Astrocyte of the cerebellum (primary cell): ENCODE data around the gene PHKG2.

Source experiments
- DNase-seq: peaks from one replicate; pipeline ENCODE4 v3.0.0-alpha.2; 2011; ENCODE audit warnings: low read depth
- H3K4me3 ChIP-seq: 2 replicates; pipeline ENCODE4 v1.5.1; 2011; ENCODE audit warnings: mild to moderate bottlenecking, low read depth, low read length, moderate library complexity
- CTCF ChIP-seq: IDR thresholded peaks from 2 replicates; pipeline ENCODE4 v1.5.1; 2012; ENCODE audit warnings: low read length, low read depth, moderate library complexity, mild to moderate bottlenecking; ENCODE audit errors: missing control alignments
- in situ Hi-C: cut with HindIII; loops from 2 replicates; pipeline ENCODE4 v1.10.0; 2017; ENCODE audit warnings: low sequenced_read_pairs

The PHKG2 gene

GRCh38 chr16:30703971-30704370 is 44.3 kb upstream of the PHKG2 start:
- no peak for TF ChIP-seq CTCF
- in situ Hi-C loops, result no loop called here
- no peak for DNase-seq
- no peak overlapping the region for H3K4me3 ChIP-seq

GRCh38 chr16:30706046-30706445 is 42.2 kb upstream of the PHKG2 start:
- in situ Hi-C loops, result no loop called here
- TF ChIP-seq CTCF, result no peak
- H3K4me3 ChIP-seq, result no peak overlapping the region
- DNase-seq, result no peak

- no peak for DNase-seq
- in situ Hi-C loops, result no loop called here
- TF ChIP-seq CTCF, result no peak
- no peak overlapping the region for H3K4me3 ChIP-seq
Measured at GRCh38 chr16:30710971-30711370, 37.3 kb upstream of the PHKG2 start.

- in situ Hi-C loops, result no loop called here
- TF ChIP-seq CTCF, result no peak
Measured at GRCh38 chr16:30711712-30712111, 36.5 kb upstream of the PHKG2 start.

GRCh38 chr16:30715750-30716445 is 32.3 kb upstream of the PHKG2 start:
- no peak for TF ChIP-seq CTCF
- no peak overlapping the region for H3K4me3 ChIP-seq
- in situ Hi-C loops, result no loop called here
- DNase-seq, result no peak

More at GRCh38 chr16:30711712-30712111, 36.5 kb upstream of the PHKG2 start:
- no peak overlapping the region for H3K4me3 ChIP-seq
- no peak for DNase-seq

- no peak overlapping the region for H3K4me3 ChIP-seq
- in situ Hi-C loops, result no loop called here
- no peak for TF ChIP-seq CTCF
- no peak for DNase-seq
Measured at GRCh38 chr16:30720086-30720485, 28.1 kb upstream of the PHKG2 start.
